ENCODE measurements around the gene OR4D1. TPM values are rescaled to one million over a fixed set of nuclear protein-coding genes. Genes with fewer than 3 reads are reported as not detected.

The OR4D1 gene
- total RNA-seq, 2 donors from 2014 or later = not detected

- Histone ChIP-seq H3K27ac (no peak overlapping the region), H3K27me3 (replicated peaks; ENCODE audit: insufficient read depth) (no peaks in the 10 kb centered on the region), H3K9me3 (no peaks in the 10 kb centered on the region), H3K4me3 (no peak overlapping the region), H3K36me3 (peaks cover 7% of the 10 kb centered on the region), H3K4me1 (ENCODE audit: control insufficient read depth in 1 of 2, low read depth in 2 of 2) (no peaks in the 10 kb centered on the region)
- no peak for ATAC-seq (ENCODE audit: insufficient number of reproducible peaks, low FRiP score, low read depth)
- TF ChIP-seq CTCF (IDR thresholded peaks at IDR 0.05) = no peak
- no peak for DNase-seq (ENCODE audit: low spot score)
These were observed 54.7 kb downstream of the OR4D1 start for GRCh38 chr17:58202859-58203258.

GRCh38 chr17:58204796-58205195, 56.6 kb downstream of the OR4D1 start:
- TF ChIP-seq CTCF (IDR thresholded peaks at IDR 0.05) = no peak
- H3K27me3 ChIP-seq (replicated peaks; ENCODE audit: insufficient read depth) = no peaks in the 10 kb centered on the region
- no peaks in the 10 kb centered on the region for H3K4me1 ChIP-seq (ENCODE audit: control insufficient read depth in 1 of 2, low read depth in 2 of 2)
- no peak for DNase-seq (ENCODE audit: low spot score)
- H3K36me3 ChIP-seq = peaks cover 11% of the 10 kb centered on the region
- no peak for ATAC-seq (ENCODE audit: insufficient number of reproducible peaks, low FRiP score, low read depth)
- no peak overlapping the region for H3K27ac ChIP-seq
- no peaks in the 10 kb centered on the region for H3K9me3 ChIP-seq
- H3K4me3 ChIP-seq = no peak overlapping the region

- ATAC-seq (ENCODE audit: insufficient number of reproducible peaks, low FRiP score, low read depth) = no peak
- Histone ChIP-seq H3K4me3 (no peak overlapping the region), H3K27ac (no peak overlapping the region), H3K27me3 (replicated peaks; ENCODE audit: insufficient read depth) (no peaks in the 10 kb centered on the region), H3K36me3 (peaks cover 11% of the 10 kb centered on the region), H3K9me3 (no peaks in the 10 kb centered on the region), H3K4me1 (ENCODE audit: control insufficient read depth in 1 of 2, low read depth in 2 of 2) (no peaks in the 10 kb centered on the region)
- no peak for DNase-seq (ENCODE audit: low spot score)
- no peak for TF ChIP-seq CTCF (IDR thresholded peaks at IDR 0.05)
These were observed 57.8 kb downstream of the OR4D1 start for GRCh38 chr17:58205936-58206335.

GRCh38 chr17:58207451-58207850, 59.3 kb downstream of the OR4D1 start:
- H3K27me3 ChIP-seq (replicated peaks; ENCODE audit: insufficient read depth) = no peaks in the 10 kb centered on the region
- DNase-seq (ENCODE audit: low spot score) = no peak
- ATAC-seq (ENCODE audit: insufficient number of reproducible peaks, low FRiP score, low read depth) = no peak
- H3K9me3 ChIP-seq = no peaks in the 10 kb centered on the region
- no peaks in the 10 kb centered on the region for H3K4me1 ChIP-seq (ENCODE audit: control insufficient read depth in 1 of 2, low read depth in 2 of 2)
- no peak for TF ChIP-seq CTCF (IDR thresholded peaks at IDR 0.05)
- H3K27ac ChIP-seq = no peak overlapping the region
- H3K36me3 ChIP-seq = peaks cover 17% of the 10 kb centered on the region
- no peak overlapping the region for H3K4me3 ChIP-seq

GRCh38 chr17:58208344-58208743, 60.2 kb downstream of the OR4D1 start:
- H3K9me3 ChIP-seq = no peaks in the 10 kb centered on the region
- H3K4me1 ChIP-seq (ENCODE audit: control insufficient read depth in 1 of 2, low read depth in 2 of 2) = no peaks in the 10 kb centered on the region
- H3K4me3 ChIP-seq = no peak overlapping the region
- H3K27ac ChIP-seq = no peak overlapping the region
- no peak for TF ChIP-seq CTCF (IDR thresholded peaks at IDR 0.05)
- ATAC-seq (ENCODE audit: insufficient number of reproducible peaks, low FRiP score, low read depth) (no peak), DNase-seq (ENCODE audit: low spot score) (no peak)
- no peaks in the 10 kb centered on the region for H3K27me3 ChIP-seq (replicated peaks; ENCODE audit: insufficient read depth)
- peaks cover 25% of the 10 kb centered on the region for H3K36me3 ChIP-seq

Other genes with a start within 250 kb of the OR4D1 start
- 10 to 100 TPM; 32.7 to 93.1 TPM for gene CUEDC1, start 193.0 kb upstream of the OR4D1 start, total RNA-seq
- 10 to 100 TPM; 68.4 to 75.5 TPM for gene VEZF1, start 160.1 kb upstream of the OR4D1 start, total RNA-seq
- gene SRSF1, start 141.1 kb upstream of the OR4D1 start, total RNA-seq = 100 to 1,000 TPM; 132 to 220 TPM
- 10 to 100 TPM; 20.6 to 28.5 TPM for gene DYNLL2, start 65.0 kb upstream of the OR4D1 start, total RNA-seq
- gene OR4D2, start 18.6 kb downstream of the OR4D1 start, total RNA-seq = not detected
- not detected for gene EPX, start 44.3 kb downstream of the OR4D1 start, total RNA-seq
- gene MKS1, start 70.9 kb downstream of the OR4D1 start, total RNA-seq = 10 to 100 TPM; 10.5 to 10.8 TPM
- gene LPO, start 90.2 kb downstream of the OR4D1 start, total RNA-seq = not detected
- gene MPO, start 132.6 kb downstream of the OR4D1 start, total RNA-seq = under 1 TPM in 1 of 2 donors, not detected in 1; 0.14 TPM
- gene TSPOAP1, start 180.4 kb downstream of the OR4D1 start, total RNA-seq = 10 to 100 TPM; 22.6 to 26.3 TPM
- 10 to 100 TPM; 30.6 to 37.3 TPM for gene SUPT4H1, start 203.8 kb downstream of the OR4D1 start, total RNA-seq

All from thoracic aorta (tissue), 2 donors.